A549 (cell line): ENCODE measurements around the gene ADD1. TPM values are rescaled to one million over a fixed set of nuclear protein-coding genes. Genes with fewer than 3 reads are reported as not detected.

Experiments
- ATAC-seq, 2 experiments: fragments of 200-7000 bp in 1 of 2; fragments of >200 bp in 1 of 2; cut with Nextera tagmentation in 1 of 2; cut with Tn5 transposase in 1 of 2; 3 replicates each; pipeline versions ENCODE4 v1.8.0 to v1.9.1; 2018 to 2020; ENCODE audit warnings: mild to moderate bottlenecking in 1 of 2, moderate library complexity in 1 of 2
- CTCF ChIA-PET: fragments of 300-600 bp; sonication (Branson Sonifier 250); formaldehyde crosslinking; extraction: SDS; loops from one replicate; lab custom pipeline; 2021; ENCODE audit warnings: antibody characterized with exemption, inconsistent platforms; lab: Yijun Ruan, JAX
- POLR2A ChIA-PET: fragments of 350-600 bp; formaldehyde crosslinking; extraction: SDS; loops from one replicate; lab custom pipeline; 2021; ENCODE audit warnings: antibody characterized with exemption, inconsistent platforms; lab: Yijun Ruan, JAX
- DNase-seq, 2 experiments: peaks; one replicate each; pipeline versions ENCODE4 v3.0.0 to v3.0.0-alpha.2; 2011 to 2016; ENCODE audit warnings: low read depth in 1 of 2, low spot score in 1 of 2
- FAIRE-seq: peaks from 2 replicates; lab custom pipeline; 2011; peaks lifted over from hg19 to GRCh38; lab: Jason Lieb, UNC
- H3K27ac ChIP-seq, 2 experiments: fragments of >200 bp; sonication (Bioruptor Twin); formaldehyde crosslinking; 3 replicates each; pipeline ENCODE4 v1.5.1; 2016 to 2017
- H3K4me1 ChIP-seq: fragments of >200 bp; sonication (Bioruptor Twin); formaldehyde crosslinking; 3 replicates; pipeline ENCODE4 v1.6.1; 2016
- H3K4me2 ChIP-seq: fragments of >200 bp; sonication (Bioruptor Twin); formaldehyde crosslinking; 3 replicates; pipeline ENCODE4 v1.6.1; 2016
- H3K4me3 ChIP-seq: fragments of >200 bp; sonication (Bioruptor Twin); formaldehyde crosslinking; 3 replicates; pipeline ENCODE4 v1.5.1; 2016
- H3K9me3 ChIP-seq: fragments of >200 bp; sonication (Bioruptor Twin); formaldehyde crosslinking; 3 replicates; pipeline ENCODE4 v1.6.1; 2016
- BCL3 ChIP-seq: fragments of >200 bp; sonication (Bioruptor Twin); formaldehyde crosslinking; IDR thresholded peaks from 3 replicates; pipeline ENCODE4 v1.6.1; 2016
- BHLHE40 ChIP-seq: IDR thresholded peaks from 2 replicates; pipeline ENCODE4 v1.6.1; 2012; ENCODE audit warnings: low read depth, low read length, inconsistent platforms
- CBX2 ChIP-seq: fragments of 200-600 bp; sonication (generic); IDR thresholded peaks from 2 replicates; pipeline ENCODE4 v1.6.1; 2016; ENCODE audit warnings: low read depth, mild to moderate bottlenecking, borderline replicate concordance
- CBX8 ChIP-seq: fragments of 200-600 bp; sonication (generic); IDR thresholded peaks from 2 replicates; pipeline ENCODE4 v1.6.1; 2016
- CEBPB ChIP-seq, 2 experiments: fragments of >200 bp in 1 of 2; sonication (Bioruptor Twin) in 1 of 2; formaldehyde crosslinking in 1 of 2; IDR thresholded peaks; 2 replicates each; pipeline ENCODE4 v1.6.1; 2012 to 2016
- CHD2 ChIP-seq: fragments of 150-350 bp; IDR thresholded peaks from 2 replicates; pipeline ENCODE4 v1.6.1; 2014; ENCODE audit warnings: low read length; ENCODE audit not compliant: partially characterized antibody
- E2F6 ChIP-seq: IDR thresholded peaks from 2 replicates; pipeline ENCODE4 v1.6.1; 2012; ENCODE audit warnings: low read depth, borderline replicate concordance
- EHF ChIP-seq: fragments of 250-450 bp; sonication (Bioruptor Pico); IDR thresholded peaks from 2 replicates; pipeline ENCODE4 v1.5.0; 2020; ENCODE audit warnings: mild to moderate bottlenecking
- ESRRA ChIP-seq: fragments of 150-350 bp; IDR thresholded peaks from 2 replicates; pipeline ENCODE4 v1.6.1; 2014; ENCODE audit warnings: mild to moderate bottlenecking, low read length, borderline replicate concordance
- FOSB ChIP-seq: fragments of 250-450 bp; sonication (Bioruptor Pico); IDR thresholded peaks from 2 replicates; pipeline ENCODE4 v1.5.0; 2020; ENCODE audit warnings: mild to moderate bottlenecking, moderate library complexity
- FOXS1 ChIP-seq: fragments of 250-450 bp; sonication (Bioruptor Pico); IDR thresholded peaks from 2 replicates; pipeline ENCODE4 v1.5.0; 2020; ENCODE audit warnings: mild to moderate bottlenecking, moderate library complexity
- GATA3 ChIP-seq: IDR thresholded peaks from 2 replicates; pipeline ENCODE4 v1.6.1; 2012; ENCODE audit warnings: borderline replicate concordance
- HOXA7 ChIP-seq: fragments of 250-450 bp; sonication (Bioruptor Pico); IDR thresholded peaks from 2 replicates; pipeline ENCODE4 v1.5.0; 2020; ENCODE audit warnings: mild to moderate bottlenecking, moderate library complexity
- JUNB ChIP-seq: fragments of >200 bp; sonication (Bioruptor Twin); formaldehyde crosslinking; IDR thresholded peaks from 2 replicates; pipeline ENCODE4 v1.6.1; 2016
- MAZ ChIP-seq: fragments of 150-350 bp; IDR thresholded peaks from 2 replicates; pipeline ENCODE4 v1.6.1; 2014; ENCODE audit warnings: antibody characterized with exemption, low read depth, low read length, borderline replicate concordance
- NFE2L2 ChIP-seq: fragments of 150-350 bp; conservative IDR thresholded peaks from 2 replicates; pipeline ENCODE4 v1.6.1; 2014; ENCODE audit warnings: low read length
- NR3C1 ChIP-seq: fragments of >200 bp; sonication (Bioruptor Twin); formaldehyde crosslinking; IDR thresholded peaks from 3 replicates; pipeline ENCODE4 v1.6.1; 2017
- POLR2A ChIP-seq: IDR thresholded peaks from 2 replicates; pipeline ENCODE4 v1.6.1; 2012; ENCODE audit warnings: mild to moderate bottlenecking, low read length
- POLR2AphosphoS2 ChIP-seq: conservative IDR thresholded peaks from 2 replicates; pipeline ENCODE4 v1.6.1; 2012; ENCODE audit warnings: low read length, improper control_type of control experiment, inconsistent platforms
- RAD21 ChIP-seq, 2 experiments: fragments of >200 bp in 1 of 2; sonication (Bioruptor Twin) in 1 of 2; formaldehyde crosslinking in 1 of 2; IDR thresholded peaks in 1 of 2; conservative IDR thresholded peaks in 1 of 2; 2 replicates in 1 of 2; 3 replicates in 1 of 2; pipeline ENCODE4 v1.6.1; 2012 to 2018; ENCODE audit warnings: inconsistent platforms in 1 of 2
- RFX5 ChIP-seq: fragments of 450-650 bp; IDR thresholded peaks from 2 replicates; pipeline ENCODE4 v1.7.1; 2014; ENCODE audit warnings: antibody characterized with exemption, mild to moderate bottlenecking, moderate library complexity
- SREBF2 ChIP-seq: fragments of 450-650 bp; IDR thresholded peaks from 2 replicates; pipeline ENCODE4 v1.6.1; 2014; ENCODE audit warnings: mild to moderate bottlenecking, moderate library complexity
- WGBS: methylation state at CpG from one replicate; pipeline ENCODE4 v1.1.6; 2017; ENCODE audit errors: missing lambda C conversion rate; 5-methylcytosine and 5-hydroxymethylcytosine counted together
- polyA plus RNA-seq, 4 experiments: library from polyadenylated mRNA; depleted of rRNA in 3 of 4; stranded (reverse); fragments of >200 nt; fragmentation: RNase III in 1 of 4; extraction: RNeasy Plus Mini Kit Qiagen cat#74134 plus additional on column Dnase treatment in 1 of 4; gene quantifications; 2 replicates in 3 of 4; 3 replicates in 1 of 4; pipeline ENCODE4 v1.2.3, GENCODE V29; 2011 to 2017
- TF ChIP-seq, protein P1 (sequence below): IDR thresholded peaks from 2 replicates; pipeline ENCODE4 v1.6.1; 2012
- TF ChIP-seq, protein P2 (sequence below): fragments of 150-350 bp; IDR thresholded peaks from 2 replicates; pipeline ENCODE4 v1.6.1; 2014; ENCODE audit warnings: low read depth, mild to moderate bottlenecking, low read length
- TF ChIP-seq, protein P3 (sequence below): fragments of 200-600 bp; sonication (generic); IDR thresholded peaks from 2 replicates; pipeline ENCODE4 v1.6.1; 2016; ENCODE audit warnings: antibody characterized with exemption, mild to moderate bottlenecking, moderate library complexity

The ADD1 gene
- polyA plus RNA-seq, 2 of the 4 experiments (the other 2 are of a cell fraction) = 59.7 to 60.3 TPM

DNA sequence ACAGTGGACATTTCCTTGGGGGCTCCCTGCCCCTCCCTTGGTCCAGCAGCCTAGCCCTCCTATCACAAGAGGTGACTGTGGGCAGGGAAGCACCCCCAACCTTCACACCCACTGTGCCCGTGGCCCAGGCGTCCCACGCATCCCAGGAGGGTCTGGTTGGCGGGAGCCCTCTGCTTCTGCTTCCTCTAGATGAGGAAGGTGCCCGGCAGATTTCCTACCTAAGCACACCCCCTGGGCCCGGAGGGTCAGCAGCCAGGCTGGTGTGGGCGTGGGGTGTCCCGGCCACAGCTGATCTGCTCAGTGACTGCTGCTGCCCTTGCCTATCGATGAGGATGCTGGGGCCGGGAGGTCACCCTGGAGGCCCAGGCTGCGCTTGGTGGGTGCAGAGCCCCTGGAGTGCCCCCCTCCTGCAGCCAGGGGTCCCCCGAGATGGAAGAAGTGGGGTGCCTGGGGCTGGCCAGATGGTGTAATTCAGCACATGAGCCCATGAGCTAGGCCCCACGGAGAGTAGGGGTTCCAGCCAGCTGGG lies 38.6 kb upstream of the ADD1 start:
- ATAC-seq = no peak
- WGBS = 83% methylated on average over 1 of the region's 13 CpGs
- POLR2A ChIA-PET = no interaction called here
- CTCF ChIA-PET = no interaction called here
- Histone ChIP-seq H3K4me3 (no peak overlapping the region), H3K4me2 (no peak overlapping the region), H3K4me1 (peaks cover 15% of the 10 kb centered on the region), H3K27ac (no peak overlapping the region), H3K9me3 (no peaks in the 10 kb centered on the region)
- no peak for DNase-seq
- TF ChIP-seq, protein P1, sequence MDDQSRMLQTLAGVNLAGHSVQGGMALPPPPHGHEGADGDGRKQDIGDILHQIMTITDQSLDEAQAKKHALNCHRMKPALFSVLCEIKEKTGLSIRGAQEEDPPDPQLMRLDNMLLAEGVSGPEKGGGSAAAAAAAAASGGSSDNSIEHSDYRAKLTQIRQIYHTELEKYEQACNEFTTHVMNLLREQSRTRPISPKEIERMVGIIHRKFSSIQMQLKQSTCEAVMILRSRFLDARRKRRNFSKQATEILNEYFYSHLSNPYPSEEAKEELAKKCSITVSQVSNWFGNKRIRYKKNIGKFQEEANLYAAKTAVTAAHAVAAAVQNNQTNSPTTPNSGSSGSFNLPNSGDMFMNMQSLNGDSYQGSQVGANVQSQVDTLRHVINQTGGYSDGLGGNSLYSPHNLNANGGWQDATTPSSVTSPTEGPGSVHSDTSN = no peak
- TF ChIP-seq E2F6 (no peak), RFX5 (no peak), CBX2 (no peak), BCL3 (no peak), FOSB (no peak), BHLHE40 (no peak), RAD21 (conservative IDR thresholded peaks at IDR 0.05 in 1 of 2, IDR thresholded peaks at IDR 0.05 in 1 of 2) (no peak), GATA3 (no peak)
- no peak for FAIRE-seq

- ChIA-PET CTCF (no interaction called here), POLR2A (no interaction called here)
- Histone ChIP-seq H3K4me1 (peaks cover 7% of the 10 kb centered on the region), H3K4me3 (no peak overlapping the region), H3K27ac (no peak overlapping the region), H3K4me2 (no peak overlapping the region), H3K9me3 (no peaks in the 10 kb centered on the region)
- ATAC-seq (no peak), DNase-seq (no peak), FAIRE-seq (no peak)
- WGBS = 90% methylated on average over 6 of the region's 20 CpGs
- TF ChIP-seq, protein P2, sequence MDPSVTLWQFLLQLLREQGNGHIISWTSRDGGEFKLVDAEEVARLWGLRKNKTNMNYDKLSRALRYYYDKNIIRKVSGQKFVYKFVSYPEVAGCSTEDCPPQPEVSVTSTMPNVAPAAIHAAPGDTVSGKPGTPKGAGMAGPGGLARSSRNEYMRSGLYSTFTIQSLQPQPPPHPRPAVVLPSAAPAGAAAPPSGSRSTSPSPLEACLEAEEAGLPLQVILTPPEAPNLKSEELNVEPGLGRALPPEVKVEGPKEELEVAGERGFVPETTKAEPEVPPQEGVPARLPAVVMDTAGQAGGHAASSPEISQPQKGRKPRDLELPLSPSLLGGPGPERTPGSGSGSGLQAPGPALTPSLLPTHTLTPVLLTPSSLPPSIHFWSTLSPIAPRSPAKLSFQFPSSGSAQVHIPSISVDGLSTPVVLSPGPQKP = no peak
- TF ChIP-seq, protein P1 = no peak
- TF ChIP-seq RFX5 = no peak
- TF ChIP-seq EHF = no peak
- no peak for TF ChIP-seq HOXA7
- TF ChIP-seq MAZ = no peak
- no peak for TF ChIP-seq NR3C1
- no peak for TF ChIP-seq NFE2L2
- TF ChIP-seq ESRRA = no peak
- no peak for TF ChIP-seq CBX8
- no peak for TF ChIP-seq POLR2AphosphoS2
- no peak for TF ChIP-seq CEBPB (IDR thresholded peaks at IDR 0.05)
- no peak for TF ChIP-seq CHD2
- TF ChIP-seq CBX2 = no peak
- TF ChIP-seq FOXS1 (CRISPR knock-in tag) = no peak
- no peak for TF ChIP-seq POLR2A
- no peak for TF ChIP-seq E2F6
- TF ChIP-seq SREBF2 = no peak
- no peak for TF ChIP-seq JUNB
- TF ChIP-seq, protein P3, sequence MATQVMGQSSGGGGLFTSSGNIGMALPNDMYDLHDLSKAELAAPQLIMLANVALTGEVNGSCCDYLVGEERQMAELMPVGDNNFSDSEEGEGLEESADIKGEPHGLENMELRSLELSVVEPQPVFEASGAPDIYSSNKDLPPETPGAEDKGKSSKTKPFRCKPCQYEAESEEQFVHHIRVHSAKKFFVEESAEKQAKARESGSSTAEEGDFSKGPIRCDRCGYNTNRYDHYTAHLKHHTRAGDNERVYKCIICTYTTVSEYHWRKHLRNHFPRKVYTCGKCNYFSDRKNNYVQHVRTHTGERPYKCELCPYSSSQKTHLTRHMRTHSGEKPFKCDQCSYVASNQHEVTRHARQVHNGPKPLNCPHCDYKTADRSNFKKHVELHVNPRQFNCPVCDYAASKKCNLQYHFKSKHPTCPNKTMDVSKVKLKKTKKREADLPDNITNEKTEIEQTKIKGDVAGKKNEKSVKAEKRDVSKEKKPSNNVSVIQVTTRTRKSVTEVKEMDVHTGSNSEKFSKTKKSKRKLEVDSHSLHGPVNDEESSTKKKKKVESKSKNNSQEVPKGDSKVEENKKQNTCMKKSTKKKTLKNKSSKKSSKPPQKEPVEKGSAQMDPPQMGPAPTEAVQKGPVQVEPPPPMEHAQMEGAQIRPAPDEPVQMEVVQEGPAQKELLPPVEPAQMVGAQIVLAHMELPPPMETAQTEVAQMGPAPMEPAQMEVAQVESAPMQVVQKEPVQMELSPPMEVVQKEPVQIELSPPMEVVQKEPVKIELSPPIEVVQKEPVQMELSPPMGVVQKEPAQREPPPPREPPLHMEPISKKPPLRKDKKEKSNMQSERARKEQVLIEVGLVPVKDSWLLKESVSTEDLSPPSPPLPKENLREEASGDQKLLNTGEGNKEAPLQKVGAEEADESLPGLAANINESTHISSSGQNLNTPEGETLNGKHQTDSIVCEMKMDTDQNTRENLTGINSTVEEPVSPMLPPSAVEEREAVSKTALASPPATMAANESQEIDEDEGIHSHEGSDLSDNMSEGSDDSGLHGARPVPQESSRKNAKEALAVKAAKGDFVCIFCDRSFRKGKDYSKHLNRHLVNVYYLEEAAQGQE = no peak
Measured at GRCh38 chr4:2805712-2806389, 37.8 kb upstream of the ADD1 start.
